ENCODE results near the gene ELP4. TPM values are rescaled to one million over a fixed set of nuclear protein-coding genes. Genes with fewer than 3 reads are reported as not detected.

ELP4 gene
- total RNA-seq, 1 experiment from 2014 or later: 21.4 TPM

- no peaks in the 10 kb centered on the region for H3K27me3 ChIP-seq (ENCODE audit: insufficient read depth, low read length)
- no peaks in the 10 kb centered on the region for H3K36me3 ChIP-seq (ENCODE audit: control insufficient read depth in 1 of 2, insufficient read depth in 2 of 2, low read length in 2 of 2)
- H3K79me2 ChIP-seq (ENCODE audit: insufficient read depth, low read length): no peaks in the 10 kb centered on the region
- no peaks in the 10 kb centered on the region for H3K9me2 ChIP-seq (ENCODE audit: insufficient read depth)
- TF ChIP-seq JUND (IDR thresholded peaks at IDR 0.05) (no peak), EZH2phosphoT487 (IDR thresholded peaks at IDR 0.05; ENCODE audit: borderline replicate concordance) (no peak), ELF1 (IDR thresholded peaks at IDR 0.05; ENCODE audit: borderline replicate concordance, low read depth) (no peak), EZH2 (IDR thresholded peaks at IDR 0.05) (no peak), EGR1 (IDR thresholded peaks at IDR 0.05; ENCODE audit: low read depth) (no peak), POLR2A (IDR thresholded peaks at IDR 0.05; ENCODE audit: borderline replicate concordance, extremely low read depth, insufficient read depth, insufficient read length) (no peak)
- CTCF ChIA-PET: no interaction called here
- H3K9me3 ChIP-seq (ENCODE audit: control insufficient read depth in 1 of 2, insufficient read depth in 1 of 2, low read depth in 1 of 2, low read length in 2 of 2): no peaks in the 10 kb centered on the region
- H3K4me1 ChIP-seq (ENCODE audit: control insufficient read depth in 1 of 2, insufficient read depth in 2 of 2, low read length in 2 of 2): no peaks in the 10 kb centered on the region
- no peaks in the 10 kb centered on the region for H4K20me1 ChIP-seq (ENCODE audit: insufficient read depth)
- no TSS peak for BruUV-seq (replicated peaks)
- no peak overlapping the region for H3K27ac ChIP-seq (ENCODE audit: low read depth, low read length)
- RAD21 ChIA-PET (ENCODE audit: low non-redundant PET in 1 of 2, low total read pairs in 2 of 2, uncharacterized antibody in 2 of 2, unreplicated experiment in 2 of 2): no interaction called here
- H3K4me2 ChIP-seq (ENCODE audit: low read length): no peak overlapping the region
- no peak overlapping the region for H3K4me3 ChIP-seq (replicated peaks in 1 of 2; ENCODE audit: low read depth in 1 of 2, low read length in 2 of 2)
- ATAC-seq: no peak
- H2AFZ ChIP-seq (ENCODE audit: low read depth, low read length, poor library complexity, severe bottlenecking): no peak overlapping the region
- H3K9ac ChIP-seq (ENCODE audit: low read length): no peak overlapping the region
- intact Hi-C loops (cut with micrococcal nuclease): no loop called here
- DNase-seq (ENCODE audit: low read depth, low spot score): no peak
- POLR2A ChIA-PET: no interaction called here
Measured at GRCh38 chr11:31687861-31688260, 178.3 kb downstream of the ELP4 start.

- ChIA-PET CTCF (no interaction called here), RAD21 (ENCODE audit: low non-redundant PET in 1 of 2, low total read pairs in 2 of 2, uncharacterized antibody in 2 of 2, unreplicated experiment in 2 of 2) (no interaction called here), POLR2A (no interaction called here)
- Histone ChIP-seq H2AFZ (ENCODE audit: low read depth, low read length, poor library complexity, severe bottlenecking) (no peak overlapping the region), H3K9me3 (ENCODE audit: control insufficient read depth in 1 of 2, insufficient read depth in 1 of 2, low read depth in 1 of 2, low read length in 2 of 2) (no peaks in the 10 kb centered on the region), H3K4me1 (ENCODE audit: control insufficient read depth in 1 of 2, insufficient read depth in 2 of 2, low read length in 2 of 2) (no peaks in the 10 kb centered on the region), H3K79me2 (ENCODE audit: insufficient read depth, low read length) (no peaks in the 10 kb centered on the region), H3K4me3 (replicated peaks in 1 of 2; ENCODE audit: low read depth in 1 of 2, low read length in 2 of 2) (no peak overlapping the region), H3K4me2 (ENCODE audit: low read length) (no peak overlapping the region), H3K27me3 (ENCODE audit: insufficient read depth, low read length) (no peaks in the 10 kb centered on the region), H3K9ac (ENCODE audit: low read length) (no peak overlapping the region), H4K20me1 (ENCODE audit: insufficient read depth) (no peaks in the 10 kb centered on the region), H3K9me2 (ENCODE audit: insufficient read depth) (no peaks in the 10 kb centered on the region), H3K36me3 (ENCODE audit: control insufficient read depth in 1 of 2, insufficient read depth in 2 of 2, low read length in 2 of 2) (no peaks in the 10 kb centered on the region), H3K27ac (ENCODE audit: low read depth, low read length) (no peak overlapping the region)
- no TSS peak for BruUV-seq (replicated peaks)
- TF ChIP-seq ELF1 (IDR thresholded peaks at IDR 0.05; ENCODE audit: borderline replicate concordance, low read depth) (no peak), CEBPB (IDR thresholded peaks at IDR 0.05; ENCODE audit: low read depth) (no peak), POLR2AphosphoS5 (IDR thresholded peaks at IDR 0.05; ENCODE audit: low read depth, low read length) (no peak), SP1 (IDR thresholded peaks at IDR 0.05; ENCODE audit: low read depth) (no peak), ZBTB33 (IDR thresholded peaks at IDR 0.05; ENCODE audit: extremely low read depth, insufficient replicate concordance, low read length) (no peak)
- no peak for DNase-seq (ENCODE audit: low read depth, low spot score)
- intact Hi-C loops (cut with micrococcal nuclease): no loop called here
- ATAC-seq: no peak
Measured at GRCh38 chr11:31689559-31689958, 180.0 kb downstream of the ELP4 start.

All from HCT116 (cell line).